AG04450 (cell line): ENCODE results near the gene CLP1. TPM values are rescaled to one million over a fixed set of nuclear protein-coding genes. Genes with fewer than 3 reads are reported as not detected.

Source experiments
- CTCF ChIA-PET: fragments of 300-600, 350-600 bp; formaldehyde crosslinking; extraction: SDS; loops from one replicate; lab custom pipeline; 2022; ENCODE audit warnings: antibody characterized with exemption, inconsistent platforms; lab: Charles Lee
- POLR2A ChIA-PET: fragments of 350-600 bp; formaldehyde crosslinking; extraction: SDS; loops from one replicate; lab custom pipeline; 2021; ENCODE audit warnings: antibody characterized with exemption, inconsistent platforms; lab: Yijun Ruan, JAX
- DNase-seq: peaks from one replicate; pipeline ENCODE4 v3.0.0-alpha.2; 2011; ENCODE audit warnings: low read depth, low spot score
- H3K27ac ChIP-seq: one replicate; pipeline ENCODE4 v1.5.1; 2012; ENCODE audit warnings: low read depth, low read length, control low read depth
- H3K27me3 ChIP-seq: one replicate; pipeline ENCODE4 v1.6.0; 2012; ENCODE audit warnings: low read length; ENCODE audit not compliant: control insufficient read depth, insufficient read depth
- H3K4me3 ChIP-seq: 2 replicates; pipeline ENCODE4 v1.5.1; 2011; ENCODE audit warnings: mild to moderate bottlenecking, low read depth, low read length, control low read depth
- H3K9me3 ChIP-seq: 2 replicates; pipeline ENCODE4 v1.5.1; 2012; ENCODE audit warnings: low read length; ENCODE audit not compliant: control insufficient read depth, insufficient read depth
- polyA plus RNA-seq: library from polyadenylated mRNA; depleted of rRNA; stranded (reverse); fragments of >200 nt; gene quantifications from 2 replicates; pipeline ENCODE4 v1.2.3, GENCODE V29; 2011
- TF ChIP-seq, protein P1 (sequence below): IDR thresholded peaks from 2 replicates; pipeline ENCODE4 v1.5.1; 2011; ENCODE audit warnings: low read depth, low read length, control low read depth, inconsistent platforms

Gene CLP1
- polyA plus RNA-seq, 1 experiment = 17.7 TPM

DNA sequence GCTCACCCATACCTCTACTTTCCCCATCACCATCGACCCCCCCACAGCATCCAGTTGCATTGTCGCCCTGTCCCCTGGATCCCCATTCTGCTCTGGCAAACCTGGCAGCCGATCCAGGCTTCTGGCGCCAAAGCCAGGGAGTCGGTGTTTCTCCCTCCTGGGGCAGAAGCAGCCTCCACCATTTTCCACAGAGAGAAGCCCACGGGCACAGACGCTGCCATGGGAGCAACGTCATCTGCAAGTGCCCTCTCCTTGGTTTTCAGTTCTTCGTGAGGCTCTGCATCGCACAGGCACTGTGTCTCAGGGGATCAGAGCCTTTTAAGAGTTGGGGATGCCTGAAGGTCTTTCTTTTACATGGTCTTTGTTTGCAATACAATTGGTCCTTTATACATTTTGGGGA is 10.2 kb upstream of the CLP1 start:
- ChIA-PET POLR2A (interaction anchor here (1.2 kb wide), 1 partner anchor 79 kb away, joined by 5 read pairs; no protein-coding TSS in a partner anchor), CTCF (interaction anchor here (0.6 to 2.3 kb wide), 5 partner anchors 10 to 190 kb away, joined by 3 to 8 read pairs (median 4); partner anchors contain the start of gene UBE2L6)
- Histone ChIP-seq H3K9me3 (no peaks in the 10 kb centered on the region; the same call in 1 of the 2 replicates), H3K4me3 (0 out of 2 replicates have a peak overlapping the region, but pooled peaks have one; percentile 10), H3K27me3 (peaks cover 21% of the 10 kb centered on the region), H3K27ac (no peak overlapping the region)
- TF ChIP-seq, protein P1, sequence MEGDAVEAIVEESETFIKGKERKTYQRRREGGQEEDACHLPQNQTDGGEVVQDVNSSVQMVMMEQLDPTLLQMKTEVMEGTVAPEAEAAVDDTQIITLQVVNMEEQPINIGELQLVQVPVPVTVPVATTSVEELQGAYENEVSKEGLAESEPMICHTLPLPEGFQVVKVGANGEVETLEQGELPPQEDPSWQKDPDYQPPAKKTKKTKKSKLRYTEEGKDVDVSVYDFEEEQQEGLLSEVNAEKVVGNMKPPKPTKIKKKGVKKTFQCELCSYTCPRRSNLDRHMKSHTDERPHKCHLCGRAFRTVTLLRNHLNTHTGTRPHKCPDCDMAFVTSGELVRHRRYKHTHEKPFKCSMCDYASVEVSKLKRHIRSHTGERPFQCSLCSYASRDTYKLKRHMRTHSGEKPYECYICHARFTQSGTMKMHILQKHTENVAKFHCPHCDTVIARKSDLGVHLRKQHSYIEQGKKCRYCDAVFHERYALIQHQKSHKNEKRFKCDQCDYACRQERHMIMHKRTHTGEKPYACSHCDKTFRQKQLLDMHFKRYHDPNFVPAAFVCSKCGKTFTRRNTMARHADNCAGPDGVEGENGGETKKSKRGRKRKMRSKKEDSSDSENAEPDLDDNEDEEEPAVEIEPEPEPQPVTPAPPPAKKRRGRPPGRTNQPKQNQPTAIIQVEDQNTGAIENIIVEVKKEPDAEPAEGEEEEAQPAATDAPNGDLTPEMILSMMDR = no peak
- DNase-seq = no peak

GRCh38 chr11:57647960-57648800 is 9.4 kb upstream of the CLP1 start:
- H3K27ac ChIP-seq = no peak overlapping the region
- POLR2A ChIA-PET = interaction anchor here (1.2 to 1.8 kb wide), 2 partner anchors 8 to 80 kb away, joined by 5 to 8 read pairs; no protein-coding TSS in a partner anchor
- TF ChIP-seq, protein P1 = no peak
- CTCF ChIA-PET = interaction anchor here (0.8 to 2.3 kb wide), 2 partner anchors 81 to 121 kb away, joined by 4 to 8 read pairs; partner anchors contain the start of gene UBE2L6
- no peak for DNase-seq
- H3K9me3 ChIP-seq = no peaks in the 10 kb centered on the region; the same call in 1 of the 2 replicates
- peaks cover 21% of the 10 kb centered on the region for H3K27me3 ChIP-seq
- peak overlapping the region; percentile 69 for H3K4me3 ChIP-seq

DNA sequence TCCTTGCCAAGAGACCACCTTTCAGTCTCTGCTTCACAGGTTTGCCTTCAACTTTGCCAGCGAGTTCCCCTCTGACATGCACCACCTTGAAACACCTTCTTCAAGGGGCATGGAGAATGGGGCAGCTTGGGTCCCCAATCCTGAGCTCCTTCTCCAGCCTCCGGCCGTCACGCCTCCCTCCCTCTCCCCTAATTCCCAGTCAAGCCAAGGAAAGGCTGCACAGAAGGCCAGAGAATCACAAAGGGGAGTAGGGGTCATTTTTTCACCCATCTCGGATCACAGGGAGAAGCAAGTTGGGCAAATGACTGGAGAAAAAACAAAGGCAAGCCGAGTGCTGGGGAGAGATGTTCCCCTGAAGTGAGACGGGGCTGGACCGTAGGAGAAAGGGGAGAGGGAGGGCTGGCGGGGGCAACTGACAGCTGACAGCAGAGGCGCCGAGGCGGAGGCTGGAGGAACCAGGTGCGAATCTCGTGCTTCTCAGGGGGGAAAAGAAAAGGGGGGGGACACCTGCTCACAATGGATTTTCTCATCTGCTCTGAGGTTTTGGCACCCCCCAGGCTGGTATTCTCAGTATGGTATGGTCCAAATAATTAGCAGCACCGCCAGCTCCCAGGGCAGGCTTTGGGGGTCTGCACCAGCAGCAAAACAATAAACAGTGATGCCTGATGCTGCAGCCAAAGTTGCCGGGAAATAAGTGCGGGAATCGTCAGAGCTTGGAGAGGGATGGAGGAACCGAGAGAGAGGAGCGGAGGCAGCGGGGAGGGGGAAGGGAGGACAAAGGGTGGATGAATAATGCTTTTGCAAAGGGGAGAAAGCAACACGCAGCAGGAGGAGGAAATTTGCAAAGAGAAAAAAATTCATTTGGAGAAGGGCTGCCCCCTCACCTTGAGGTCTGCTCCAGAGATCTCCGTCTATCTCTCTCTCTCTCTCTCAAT is 8.5 kb upstream of the CLP1 start:
- no peaks in the 10 kb centered on the region; the same call in 1 of the 2 replicates for H3K9me3 ChIP-seq
- TF ChIP-seq, protein P1 = no peak
- ChIA-PET CTCF (interaction anchor here (0.8 to 1.0 kb wide), 2 partner anchors 8 to 82 kb away, joined by 3 to 4 read pairs; partner anchors contain the start of gene UBE2L6), POLR2A (interaction anchor here (1.2 to 1.8 kb wide), 2 partner anchors 9 to 81 kb away, joined by 5 to 8 read pairs; no protein-coding TSS in a partner anchor)
- no peak overlapping the region for H3K27ac ChIP-seq
- peak overlapping the region; percentile 69 for H3K4me3 ChIP-seq
- no peak for DNase-seq
- peaks cover 21% of the 10 kb centered on the region for H3K27me3 ChIP-seq

- peaks cover 21% of the 10 kb centered on the region for H3K27me3 ChIP-seq
- TF ChIP-seq, protein P1 = no peak
- H3K4me3 ChIP-seq = peak within 1 kb of the TSS; percentile 69
- H3K27ac ChIP-seq = no peak within 1 kb of the TSS
- H3K9me3 ChIP-seq = no peaks in the 10 kb centered on the region; the same call in 1 of the 2 replicates
- DNase-seq = peak; percentile 50
- ChIA-PET POLR2A (interaction anchor here (1.8 kb wide), 1 partner anchor 10 kb away, joined by 8 read pairs; no protein-coding TSS in a partner anchor), CTCF (interaction anchor here (1.0 kb wide), 1 partner anchor 9 kb away, joined by 3 read pairs; no protein-coding TSS in a partner anchor)
Measured at GRCh38 chr11:57649826-57650738, 7.5 kb upstream of the CLP1 start, which contains the start of gene YPEL4. TSS of gene YPEL4 (minus strand) at chr11:57649912. CDS start at chr11:57647107, 2,805 bp downstream.
